Left lung (tissue), 10 donors: ENCODE data around the gene UBE3A. TPM values are rescaled to one million over a fixed set of nuclear protein-coding genes. Genes with fewer than 3 reads are reported as not detected.

Experiments
- ATAC-seq: fragments of 200-7000 bp; cut with Tn5 transposase; one replicate; pipeline ENCODE4 v1.9.1; 2020; ENCODE audit warnings: moderate library complexity
- DNase-seq, 4 donors: peaks; one replicate each; pipeline ENCODE4 v3.0.0-alpha.2; 2013 to 2020
- H3K27ac ChIP-seq, 2 donors: fragments of 200-600 bp; sonication (generic) in 1 of 2; one replicate each; pipeline versions ENCODE4 v1.5.0 to v1.8.0; 2020 to 2021
- H3K27me3 ChIP-seq, 2 donors: fragments of 200-600 bp; sonication (generic) in 1 of 2; one replicate each; pipeline versions ENCODE4 v1.5.0 to v1.8.0; 2020 to 2021
- H3K36me3 ChIP-seq, 2 donors: fragments of 200-600 bp; sonication (generic) in 1 of 2; one replicate each; pipeline versions ENCODE4 v1.5.0 to v1.8.0; 2020 to 2021
- H3K4me1 ChIP-seq, 2 donors: fragments of 200-600 bp; one replicate each; pipeline ENCODE4 v1.8.0; 2021
- H3K4me3 ChIP-seq, 2 donors: fragments of 200-600 bp; sonication (generic) in 1 of 2; one replicate each; pipeline versions ENCODE4 v1.5.0 to v1.8.0; 2020 to 2021; ENCODE audit warnings: mild to moderate bottlenecking in 1 of 2
- H3K9me3 ChIP-seq, 2 donors: fragments of 200-600 bp; sonication (generic) in 1 of 2; one replicate each; pipeline versions ENCODE4 v1.5.0 to v1.8.0; 2020 to 2021
- CTCF ChIP-seq, 2 donors: fragments of 200-600 bp; sonication (generic) in 1 of 2; IDR thresholded peaks; one replicate each; pipeline versions ENCODE4 v1.5.0 to v1.8.0; 2021; ENCODE audit warnings: antibody characterized with exemption in 2 of 2
- intact Hi-C, 2 donors: fragments of 100-400 bp; cut with DNase I; formaldehyde crosslinking; loops; one replicate each; pipeline versions ENCODE4 v1.11.2 to v1.14.2; 2022
- polyA plus RNA-seq, 6 donors: library from polyadenylated mRNA; unstranded; fragments of 120-200 nt; gene quantifications; one replicate each; pipeline ENCODE4 v1.2.1, GENCODE V29; 2013; ENCODE audit not compliant: insufficient read length in 6 of 6
- total RNA-seq, 2 donors: library from RNA; stranded (reverse); fragmentation: NEBNext Ultra II Directional; extraction: Animal tissue kit (Norgen Biotek cat#: 25700); gene quantifications; one replicate each; pipeline ENCODE4 v1.2.1, GENCODE V29; 2021
- donor health status: DM: no; HTN: yes; CAD: no.
- donor health status: DM: no; HTN: no; CAD: no.

UBE3A gene
- total and polyA plus RNA-seq, 8 donors, result 84.4 to 97.9 (median 90.3) TPM

GRCh38 chr15:25329696-25330095, 109.1 kb downstream of the UBE3A start:
- no peaks in the 10 kb centered on the region for H3K4me1 ChIP-seq
- TF ChIP-seq CTCF (IDR thresholded peaks at IDR 0.05), result no peak
- no peaks in the 10 kb centered on the region for H3K9me3 ChIP-seq
- H3K4me3 ChIP-seq, result no peak overlapping the region
- DNase-seq (no peak), ATAC-seq (no peak)
- H3K36me3 ChIP-seq, result peaks cover 0 to 11% of the 10 kb centered on the region in 2 donors
- H3K27me3 ChIP-seq, result no peaks in the 10 kb centered on the region
- intact Hi-C loops, result no loop called here
- no peak overlapping the region for H3K27ac ChIP-seq

- Histone ChIP-seq H3K27ac (no peak overlapping the region), H3K36me3 (no peaks in the 10 kb centered on the region), H3K4me1 (no peaks in the 10 kb centered on the region), H3K4me3 (no peak overlapping the region), H3K9me3 (peaks cover 0 to 7% of the 10 kb centered on the region in 2 donors), H3K27me3 (no peaks in the 10 kb centered on the region)
- DNase-seq (no peak), ATAC-seq (no peak)
- intact Hi-C loops, result no loop called here
- TF ChIP-seq CTCF (IDR thresholded peaks at IDR 0.05), result no peak
Measured at GRCh38 chr15:25327686-25328085, 111.1 kb downstream of the UBE3A start.

GRCh38 chr15:25325187-25325586, 113.6 kb downstream of the UBE3A start:
- Histone ChIP-seq H3K4me1 (no peaks in the 10 kb centered on the region), H3K4me3 (no peak overlapping the region), H3K27ac (no peak overlapping the region), H3K27me3 (no peaks in the 10 kb centered on the region), H3K36me3 (no peaks in the 10 kb centered on the region), H3K9me3 (peaks cover 0 to 30% of the 10 kb centered on the region in 2 donors)
- no peak for ATAC-seq
- TF ChIP-seq CTCF (IDR thresholded peaks at IDR 0.05), result no peak
- intact Hi-C loops, result no loop called here
- DNase-seq, result no peak

GRCh38 chr15:25323420-25323819, 115.4 kb downstream of the UBE3A start:
- no peak for TF ChIP-seq CTCF (IDR thresholded peaks at IDR 0.05)
- DNase-seq, result no peak
- Histone ChIP-seq H3K27me3 (no peaks in the 10 kb centered on the region), H3K36me3 (no peaks in the 10 kb centered on the region), H3K27ac (no peak overlapping the region), H3K4me1 (no peaks in the 10 kb centered on the region), H3K4me3 (no peak overlapping the region), H3K9me3 (peaks cover 0 to 47% of the 10 kb centered on the region in 2 donors)
- intact Hi-C loops, result no loop called here
- ATAC-seq, result no peak

GRCh38 chr15:25287823-25288222, 151.0 kb downstream of the UBE3A start:
- H3K27me3 ChIP-seq, result no peaks in the 10 kb centered on the region
- no peak overlapping the region for H3K4me3 ChIP-seq
- intact Hi-C loops, result no loop called here
- H3K4me1 ChIP-seq, result no peaks in the 10 kb centered on the region
- no peaks in the 10 kb centered on the region for H3K36me3 ChIP-seq
- peaks cover 0 to 54% of the 10 kb centered on the region in 2 donors for H3K9me3 ChIP-seq
- ATAC-seq (no peak), DNase-seq (no peak)
- no peak overlapping the region for H3K27ac ChIP-seq
- TF ChIP-seq CTCF (IDR thresholded peaks at IDR 0.05), result no peak
